WTC11 (cell line): ENCODE measurements around the gene SGCD.

ENCODE experiments used
- CREB1 ChIP-seq: sonication (generic); formaldehyde crosslinking; IDR thresholded peaks from 2 replicates; pipeline ENCODE4 v1.8.0; 2023; ENCODE audit warnings: mild to moderate bottlenecking, missing genetic modification reagents
- E2F5 ChIP-seq: sonication (generic); formaldehyde crosslinking; IDR thresholded peaks from 2 replicates; pipeline ENCODE4 v1.8.1; 2022; ENCODE audit warnings: mild to moderate bottlenecking, moderate library complexity, missing genetic modification reagents
- ESRRA ChIP-seq: sonication (generic); formaldehyde crosslinking; IDR thresholded peaks from 2 replicates; pipeline ENCODE4 v1.8.1; 2022; ENCODE audit warnings: mild to moderate bottlenecking, missing genetic modification reagents, borderline replicate concordance
- JAZF1 ChIP-seq: fragments of 250-450 bp; sonication (Bioruptor Pico); IDR thresholded peaks from 2 replicates; pipeline ENCODE4 v1.9.0; 2021; ENCODE audit warnings: moderate library complexity, mild to moderate bottlenecking, inconsistent platforms
- MAX ChIP-seq: sonication (generic); formaldehyde crosslinking; IDR thresholded peaks from 2 replicates; pipeline ENCODE4 v1.8.0; 2022; ENCODE audit warnings: mild to moderate bottlenecking, missing genetic modification reagents
- NFE2L1 ChIP-seq: sonication (generic); formaldehyde crosslinking; IDR thresholded peaks from 2 replicates; pipeline ENCODE4 v1.8.1; 2023; ENCODE audit warnings: missing genetic modification reagents
- NFYB ChIP-seq: sonication (generic); formaldehyde crosslinking; conservative IDR thresholded peaks from 2 replicates; pipeline ENCODE4 v1.8.0; 2022; ENCODE audit warnings: low read depth, missing genetic modification reagents
- SMAD3 ChIP-seq: sonication (generic); formaldehyde crosslinking; IDR thresholded peaks from 2 replicates; pipeline ENCODE4 v1.8.0; 2022; ENCODE audit warnings: missing genetic modification reagents, mild to moderate bottlenecking, borderline replicate concordance
- SP1 ChIP-seq: sonication (generic); formaldehyde crosslinking; conservative IDR thresholded peaks from 2 replicates; pipeline ENCODE4 v1.8.1; 2022; ENCODE audit warnings: missing genetic modification reagents
- USF2 ChIP-seq: sonication (generic); formaldehyde crosslinking; IDR thresholded peaks from 2 replicates; pipeline ENCODE4 v1.8.1; 2023; ENCODE audit warnings: mild to moderate bottlenecking, missing genetic modification reagents, moderate library complexity
- ZNF671 ChIP-seq: fragments of 250-450 bp; sonication (Bioruptor Pico); IDR thresholded peaks from 2 replicates; pipeline ENCODE4 v1.8.0; 2021; ENCODE audit warnings: mild to moderate bottlenecking
- TF ChIP-seq, protein P1 (sequence below): fragments of 200-600 bp; IDR thresholded peaks from 2 replicates; pipeline ENCODE4 v1.8.0; 2022; ENCODE audit warnings: antibody characterized with exemption
- TF ChIP-seq, protein P2 (sequence below): sonication (generic); formaldehyde crosslinking; IDR thresholded peaks from 2 replicates; pipeline ENCODE4 v1.8.1; 2023; ENCODE audit warnings: mild to moderate bottlenecking, missing genetic modification reagents

- TF ChIP-seq, protein P1, sequence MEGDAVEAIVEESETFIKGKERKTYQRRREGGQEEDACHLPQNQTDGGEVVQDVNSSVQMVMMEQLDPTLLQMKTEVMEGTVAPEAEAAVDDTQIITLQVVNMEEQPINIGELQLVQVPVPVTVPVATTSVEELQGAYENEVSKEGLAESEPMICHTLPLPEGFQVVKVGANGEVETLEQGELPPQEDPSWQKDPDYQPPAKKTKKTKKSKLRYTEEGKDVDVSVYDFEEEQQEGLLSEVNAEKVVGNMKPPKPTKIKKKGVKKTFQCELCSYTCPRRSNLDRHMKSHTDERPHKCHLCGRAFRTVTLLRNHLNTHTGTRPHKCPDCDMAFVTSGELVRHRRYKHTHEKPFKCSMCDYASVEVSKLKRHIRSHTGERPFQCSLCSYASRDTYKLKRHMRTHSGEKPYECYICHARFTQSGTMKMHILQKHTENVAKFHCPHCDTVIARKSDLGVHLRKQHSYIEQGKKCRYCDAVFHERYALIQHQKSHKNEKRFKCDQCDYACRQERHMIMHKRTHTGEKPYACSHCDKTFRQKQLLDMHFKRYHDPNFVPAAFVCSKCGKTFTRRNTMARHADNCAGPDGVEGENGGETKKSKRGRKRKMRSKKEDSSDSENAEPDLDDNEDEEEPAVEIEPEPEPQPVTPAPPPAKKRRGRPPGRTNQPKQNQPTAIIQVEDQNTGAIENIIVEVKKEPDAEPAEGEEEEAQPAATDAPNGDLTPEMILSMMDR = no peak
- no peak for TF ChIP-seq NFYB (CRISPR knock-in tag)
- TF ChIP-seq E2F5 (CRISPR knock-in tag) = no peak
- TF ChIP-seq JAZF1 (CRISPR knock-in tag) = no peak
- no peak for TF ChIP-seq CREB1 (CRISPR knock-in tag)
- TF ChIP-seq ZNF671 (CRISPR knock-in tag) = no peak
- TF ChIP-seq SMAD3 (CRISPR knock-in tag) = no peak
- TF ChIP-seq SP1 = no peak
- no peak for TF ChIP-seq MAX (CRISPR knock-in tag)
- TF ChIP-seq ESRRA (CRISPR knock-in tag) = no peak
- TF ChIP-seq USF2 (CRISPR knock-in tag) = no peak
- TF ChIP-seq NFE2L1 (CRISPR knock-in tag) = no peak
- TF ChIP-seq, protein P2, sequence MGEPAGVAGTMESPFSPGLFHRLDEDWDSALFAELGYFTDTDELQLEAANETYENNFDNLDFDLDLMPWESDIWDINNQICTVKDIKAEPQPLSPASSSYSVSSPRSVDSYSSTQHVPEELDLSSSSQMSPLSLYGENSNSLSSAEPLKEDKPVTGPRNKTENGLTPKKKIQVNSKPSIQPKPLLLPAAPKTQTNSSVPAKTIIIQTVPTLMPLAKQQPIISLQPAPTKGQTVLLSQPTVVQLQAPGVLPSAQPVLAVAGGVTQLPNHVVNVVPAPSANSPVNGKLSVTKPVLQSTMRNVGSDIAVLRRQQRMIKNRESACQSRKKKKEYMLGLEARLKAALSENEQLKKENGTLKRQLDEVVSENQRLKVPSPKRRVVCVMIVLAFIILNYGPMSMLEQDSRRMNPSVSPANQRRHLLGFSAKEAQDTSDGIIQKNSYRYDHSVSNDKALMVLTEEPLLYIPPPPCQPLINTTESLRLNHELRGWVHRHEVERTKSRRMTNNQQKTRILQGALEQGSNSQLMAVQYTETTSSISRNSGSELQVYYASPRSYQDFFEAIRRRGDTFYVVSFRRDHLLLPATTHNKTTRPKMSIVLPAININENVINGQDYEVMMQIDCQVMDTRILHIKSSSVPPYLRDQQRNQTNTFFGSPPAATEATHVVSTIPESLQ (CRISPR knock-in tag) = no peak
These were observed 255.2 kb downstream of the SGCD start for GRCh38 chr5:156582193-156582598.
